SK-N-SH (cell line): ENCODE results near the gene PCSK6. TPM values are rescaled to one million over a fixed set of nuclear protein-coding genes. Genes with fewer than 3 reads are reported as not detected.

Experiments used
- CTCF ChIA-PET: fragments of 300-600, 350-600 bp; formaldehyde crosslinking; extraction: SDS; loops from one replicate; lab custom pipeline; 2021; lab: Yijun Ruan, JAX
- POLR2A ChIA-PET: fragments of 350-600 bp; sonication (Branson Sonifier 250); formaldehyde crosslinking; extraction: SDS; loops from one replicate; lab custom pipeline; 2020; ENCODE audit warnings: antibody characterized with exemption, inconsistent platforms; lab: Yijun Ruan, JAX
- DNase-seq: peaks from one replicate; pipeline ENCODE4 v3.0.0; 2012
- H2AFZ ChIP-seq: fragments of 200-600 bp; sonication (generic); 2 replicates; pipeline ENCODE4 v1.8.1; 2016; ENCODE audit warnings: antibody characterized with exemption, mild to moderate bottlenecking, low read depth
- H3F3A ChIP-seq: fragments of 200-600 bp; sonication (generic); replicated peaks from 2 replicates; pipeline ENCODE3; 2016; ENCODE audit warnings: antibody characterized with exemption, mild to moderate bottlenecking; ENCODE audit not compliant: insufficient read depth
- H3K27ac ChIP-seq, 2 experiments: fragments of 200-500 bp in 1 of 2; fragments of 200-600 bp in 1 of 2; sonication (Bioruptor generic) in 1 of 2; sonication (generic), shearing (Covaris generic) in 1 of 2; 2 replicates each; pipeline versions ENCODE4 v1.5.1 to v1.6.1; 2014 to 2016; ENCODE audit warnings: low read depth in 2 of 2, inconsistent platforms in 1 of 2, low read length in 1 of 2, mild to moderate bottlenecking in 1 of 2, mixed read lengths in 1 of 2
- H3K27me3 ChIP-seq: fragments of 200-600 bp; sonication (generic), shearing (Covaris generic); 2 replicates; pipeline ENCODE4 v1.6.1; 2016; ENCODE audit warnings: mixed run types; ENCODE audit not compliant: insufficient read depth
- H3K36me3 ChIP-seq, 2 experiments: fragments of 200-500 bp in 1 of 2; fragments of 200-600 bp in 1 of 2; sonication (Bioruptor generic) in 1 of 2; sonication (generic) in 1 of 2; replicated peaks in 1 of 2; 2 replicates each; pipeline versions ENCODE3 to v1.5.1; 2014 to 2016; ENCODE audit warnings: low read length in 1 of 2, mild to moderate bottlenecking in 1 of 2; ENCODE audit not compliant: insufficient read depth in 2 of 2, control insufficient read depth in 1 of 2
- H3K4me1 ChIP-seq, 2 experiments: fragments of 200-500 bp in 1 of 2; fragments of 200-600 bp in 1 of 2; sonication (Bioruptor generic) in 1 of 2; sonication (generic), shearing (Covaris generic) in 1 of 2; 2 replicates each; pipeline versions ENCODE4 v1.5.1 to v1.6.1; 2014 to 2016; ENCODE audit warnings: low read depth in 1 of 2, low read length in 1 of 2, mixed run types in 1 of 2; ENCODE audit not compliant: insufficient read depth in 2 of 2, control insufficient read depth in 1 of 2
- H3K4me2 ChIP-seq: fragments of 200-600 bp; sonication (generic), shearing (Covaris generic); 2 replicates; pipeline ENCODE4 v1.6.1; 2017; ENCODE audit warnings: mixed run types
- H3K4me3 ChIP-seq, 2 experiments: fragments of 200-500 bp in 1 of 2; fragments of 200-600 bp in 1 of 2; sonication (Bioruptor generic) in 1 of 2; sonication (generic), shearing (Covaris generic) in 1 of 2; 2 replicates each; pipeline versions ENCODE4 v1.5.1 to v1.8.1; 2014 to 2016; ENCODE audit warnings: low read depth in 2 of 2, inconsistent platforms in 1 of 2, low read length in 1 of 2, mild to moderate bottlenecking in 1 of 2, mixed read lengths in 1 of 2, moderate library complexity in 1 of 2
- H3K79me2 ChIP-seq: fragments of 200-600 bp; sonication (generic); 2 replicates; pipeline ENCODE4 v1.8.1; 2017; ENCODE audit warnings: mild to moderate bottlenecking; ENCODE audit not compliant: insufficient read depth
- H3K9ac ChIP-seq: fragments of 200-600 bp; sonication (generic); 2 replicates; pipeline ENCODE4 v1.6.1; 2017; ENCODE audit warnings: mixed run types
- H3K9me2 ChIP-seq: fragments of 200-600 bp; sonication (generic); 2 replicates; pipeline ENCODE4 v1.6.1; 2017; ENCODE audit warnings: mixed run types
- H3K9me3 ChIP-seq: fragments of 200-600 bp; sonication (generic); 2 replicates; pipeline ENCODE4 v1.6.1; 2017; ENCODE audit warnings: mixed run types, mild to moderate bottlenecking, moderate library complexity
- H4K20me1 ChIP-seq: fragments of 200-600 bp; sonication (generic); 2 replicates; pipeline ENCODE4 v1.6.1; 2017; ENCODE audit warnings: mild to moderate bottlenecking, mixed run types; ENCODE audit not compliant: insufficient read depth
- ELF1 ChIP-seq: IDR thresholded peaks from 2 replicates; pipeline ENCODE4 v1.4.0; 2012
- EP300 ChIP-seq, 2 experiments: IDR thresholded peaks; 2 replicates each; pipeline versions ENCODE4 v1.4.0 to v1.6.1; 2012; ENCODE audit warnings: borderline replicate concordance in 1 of 2, low read depth in 1 of 2, low read length in 1 of 2
- FOXJ3 ChIP-seq: sonication (generic); formaldehyde crosslinking; IDR thresholded peaks from 2 replicates; pipeline ENCODE4 v1.5.1; 2020; ENCODE audit warnings: mild to moderate bottlenecking, missing genetic modification reagents
- GABPA ChIP-seq: IDR thresholded peaks from 2 replicates; pipeline ENCODE4 v1.4.0; 2012; ENCODE audit warnings: low read depth, mild to moderate bottlenecking
- IRF3 ChIP-seq: fragments of 150-350 bp; IDR thresholded peaks from 2 replicates; pipeline ENCODE4 v1.6.1; 2016; ENCODE audit warnings: mild to moderate bottlenecking, low read depth, low read length
- POLR2AphosphoS5 ChIP-seq: IDR thresholded peaks from 2 replicates; pipeline ENCODE4 v1.6.1; 2012; ENCODE audit warnings: low read depth, low read length
- RCOR1 ChIP-seq: fragments of 150-350 bp; IDR thresholded peaks from 2 replicates; pipeline ENCODE4 v1.6.1; 2017; ENCODE audit warnings: antibody characterized with exemption, low read length
- RFX5 ChIP-seq: IDR thresholded peaks from 2 replicates; pipeline ENCODE4 v1.6.1; 2012; ENCODE audit warnings: mild to moderate bottlenecking, improper control_type of control experiment, low read length
- SMC3 ChIP-seq: IDR thresholded peaks from 2 replicates; pipeline ENCODE4 v1.6.1; 2012; ENCODE audit warnings: low read depth, low read length, improper control_type of control experiment
- YY1 ChIP-seq: IDR thresholded peaks from 2 replicates; pipeline ENCODE4 v1.4.0; 2012; ENCODE audit warnings: low read depth, mild to moderate bottlenecking
- WGBS: methylation state at CpG from one replicate; pipeline ENCODE4 v1.1.6; 2017; ENCODE audit warnings: low lambda C conversion rate; 5-methylcytosine and 5-hydroxymethylcytosine counted together
- polyA plus RNA-seq, 3 experiments: library from polyadenylated mRNA; depleted of rRNA; stranded (reverse); fragments of >200 nt; gene quantifications; 2 replicates each; pipeline ENCODE4 v1.2.3, GENCODE V29; 2012

Gene PCSK6
- polyA plus RNA-seq, 1 of the 3 experiments (the other 2 are of a cell fraction): 0.03 TPM

GRCh38 chr15:101472033-101472432 is 17.5 kb downstream of the PCSK6 start:
- no peak for TF ChIP-seq IRF3
- Histone ChIP-seq H3K4me3 (no peak overlapping the region), H3K9me3 (no peaks in the 10 kb centered on the region), H2AFZ (no peak overlapping the region), H3K36me3 (no peaks in the 10 kb centered on the region), H3K79me2 (no peaks in the 10 kb centered on the region), H3K4me2 (no peak overlapping the region), H3K9me2 (no peaks in the 10 kb centered on the region), H3K27ac (no peak overlapping the region), H4K20me1 (no peaks in the 10 kb centered on the region), H3K9ac (no peak overlapping the region), H3K27me3 (no peaks in the 10 kb centered on the region), H3F3A (no peaks in the 10 kb centered on the region), H3K4me1 (peaks cover 0 to 16% of the 10 kb centered on the region in 2 experiments; a peak in 2 of 4 replicates)
- CTCF ChIA-PET: interaction anchor here (0.8 kb wide), 1 partner anchor 167 kb away, joined by 3 read pairs; no protein-coding TSS in a partner anchor
- POLR2A ChIA-PET: no interaction called here
- DNase-seq: no peak
- WGBS: 31% methylated on average over 10 of the region's 13 CpGs

DNA sequence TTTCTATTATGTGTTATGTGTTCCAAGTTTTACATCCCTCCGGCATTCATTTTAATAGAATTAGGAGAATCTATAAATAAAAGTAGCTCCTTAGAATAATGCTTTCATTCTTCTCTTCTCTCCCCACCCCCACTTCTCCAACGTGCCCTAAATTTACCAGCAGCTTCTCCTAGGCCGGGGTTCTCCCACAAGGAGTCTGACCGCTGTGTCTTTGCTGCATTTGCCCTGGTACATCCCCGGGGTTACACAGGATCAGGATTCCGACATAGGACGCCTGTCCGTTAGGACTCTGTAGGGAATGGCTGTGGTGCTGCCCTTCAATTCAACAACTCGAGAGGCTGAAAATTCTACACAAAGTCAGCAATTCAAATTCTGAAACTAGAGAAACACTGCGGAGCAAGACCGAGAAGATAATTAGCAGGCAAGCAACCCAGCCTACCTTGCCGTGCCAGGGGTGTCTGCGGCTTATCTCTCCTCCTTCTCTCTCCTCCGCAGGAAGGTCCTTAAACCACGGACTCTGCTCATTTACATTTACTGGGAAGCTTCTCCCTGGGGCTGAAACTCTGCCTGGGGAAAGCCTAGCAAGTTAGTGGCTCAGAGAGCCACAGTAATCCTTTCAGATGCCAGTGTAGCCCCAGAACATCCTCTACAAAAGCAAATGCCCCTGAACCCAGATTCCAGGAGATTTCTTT is 18.8 kb downstream of the PCSK6 start:
- H4K20me1 ChIP-seq: no peaks in the 10 kb centered on the region
- H2AFZ ChIP-seq: no peak overlapping the region
- no peak overlapping the region for H3K4me3 ChIP-seq
- 62% methylated on average over 15 of the region's 15 CpGs for WGBS
- no peaks in the 10 kb centered on the region for H3K9me2 ChIP-seq
- no peak for TF ChIP-seq GABPA
- no peak for TF ChIP-seq SMC3
- no peak for TF ChIP-seq YY1
- TF ChIP-seq IRF3: no peak
- TF ChIP-seq POLR2AphosphoS5: no peak
- TF ChIP-seq RCOR1: no peak
- no peak for TF ChIP-seq FOXJ3
- no peak for TF ChIP-seq EP300 (IDR thresholded peaks at IDR 0.05; ENCODE audit: borderline replicate concordance in 1 of 2, low read depth in 1 of 2, low read length in 1 of 2)
- TF ChIP-seq RFX5: no peak
- TF ChIP-seq ELF1: no peak
- no peak overlapping the region for H3K4me2 ChIP-seq
- H3K9me3 ChIP-seq: no peaks in the 10 kb centered on the region
- DNase-seq: no peak
- H3K4me1 ChIP-seq: peaks cover 0 to 16% of the 10 kb centered on the region in 2 experiments; a peak in 2 of 4 replicates
- H3K9ac ChIP-seq: no peak overlapping the region
- H3K27ac ChIP-seq: no peak overlapping the region; a peak in 1 of 4 replicates
- ChIA-PET POLR2A (no interaction called here), CTCF (interaction anchor here (1.2 kb wide), 1 partner anchor 168 kb away, joined by 3 read pairs; no protein-coding TSS in a partner anchor)
- H3K79me2 ChIP-seq: no peaks in the 10 kb centered on the region
- H3K27me3 ChIP-seq: no peaks in the 10 kb centered on the region
- H3K36me3 ChIP-seq: no peaks in the 10 kb centered on the region
- H3F3A ChIP-seq: no peaks in the 10 kb centered on the region
